Neural progenitor cell (in vitro differentiated cells): ENCODE data around the gene LRRC75B.

Experiments
- EZH2 ChIP-seq: fragments of 200-600 bp; sonication (generic); IDR thresholded peaks from 2 replicates; pipeline ENCODE4 v1.6.1; 2017; ENCODE audit warnings: antibody characterized with exemption, mild to moderate bottlenecking, moderate library complexity
- EZH2phosphoT487 ChIP-seq: fragments of 200-600 bp; sonication (generic); IDR thresholded peaks from 2 replicates; pipeline ENCODE4 v1.6.1; 2017; ENCODE audit warnings: antibody characterized with exemption
- TF ChIP-seq, protein P1 (sequence below): fragments of 200-600 bp; sonication (generic); IDR thresholded peaks from 2 replicates; pipeline ENCODE4 v1.5.1; 2017; ENCODE audit warnings: antibody characterized with exemption, mild to moderate bottlenecking

DNA sequence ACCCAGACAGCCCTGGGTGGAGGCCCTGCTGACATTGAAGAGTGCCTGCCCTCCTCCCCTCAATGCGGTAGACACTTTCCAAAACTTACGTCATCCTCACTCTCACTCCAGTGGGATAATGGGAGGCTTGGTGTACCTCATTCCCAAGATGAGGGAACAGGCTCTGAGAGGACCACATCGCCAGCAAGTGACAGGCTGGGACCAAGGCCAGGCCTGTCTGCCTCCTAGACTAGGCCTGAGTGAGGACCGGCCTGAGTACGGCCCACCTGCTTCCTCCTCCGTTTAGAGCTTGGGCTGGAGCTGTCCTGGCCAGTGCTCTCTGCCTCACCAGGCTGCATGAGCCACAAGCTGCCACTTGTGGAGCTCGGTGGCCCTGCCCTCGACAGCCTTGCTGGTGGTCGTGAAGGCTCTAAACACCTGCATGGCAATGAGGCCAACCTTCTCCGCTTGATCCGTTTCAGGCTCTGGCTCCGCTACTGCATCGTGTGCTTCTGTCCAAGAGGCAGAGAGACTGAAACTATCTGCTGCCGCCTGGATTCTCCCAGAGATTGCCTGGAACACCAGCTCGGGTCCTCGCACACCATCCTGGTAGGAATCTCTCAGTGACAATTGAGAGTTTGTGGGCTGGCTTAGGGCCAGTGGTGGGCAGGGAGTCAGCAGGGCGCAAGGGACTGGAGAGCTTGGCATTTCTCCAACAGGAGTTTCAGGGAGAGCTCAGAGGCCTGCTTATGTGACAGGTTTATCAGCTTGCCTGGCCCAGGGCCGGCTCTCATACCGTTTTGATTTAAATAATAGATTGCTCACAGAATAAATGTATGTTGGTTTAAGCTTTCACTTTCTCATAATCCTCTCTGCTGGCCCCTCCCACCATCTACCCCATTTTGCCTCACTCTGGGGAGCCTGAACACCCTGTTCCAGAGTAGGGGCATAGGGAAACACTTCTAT is 9.4 kb downstream of the LRRC75B start:
- TF ChIP-seq, protein P1, sequence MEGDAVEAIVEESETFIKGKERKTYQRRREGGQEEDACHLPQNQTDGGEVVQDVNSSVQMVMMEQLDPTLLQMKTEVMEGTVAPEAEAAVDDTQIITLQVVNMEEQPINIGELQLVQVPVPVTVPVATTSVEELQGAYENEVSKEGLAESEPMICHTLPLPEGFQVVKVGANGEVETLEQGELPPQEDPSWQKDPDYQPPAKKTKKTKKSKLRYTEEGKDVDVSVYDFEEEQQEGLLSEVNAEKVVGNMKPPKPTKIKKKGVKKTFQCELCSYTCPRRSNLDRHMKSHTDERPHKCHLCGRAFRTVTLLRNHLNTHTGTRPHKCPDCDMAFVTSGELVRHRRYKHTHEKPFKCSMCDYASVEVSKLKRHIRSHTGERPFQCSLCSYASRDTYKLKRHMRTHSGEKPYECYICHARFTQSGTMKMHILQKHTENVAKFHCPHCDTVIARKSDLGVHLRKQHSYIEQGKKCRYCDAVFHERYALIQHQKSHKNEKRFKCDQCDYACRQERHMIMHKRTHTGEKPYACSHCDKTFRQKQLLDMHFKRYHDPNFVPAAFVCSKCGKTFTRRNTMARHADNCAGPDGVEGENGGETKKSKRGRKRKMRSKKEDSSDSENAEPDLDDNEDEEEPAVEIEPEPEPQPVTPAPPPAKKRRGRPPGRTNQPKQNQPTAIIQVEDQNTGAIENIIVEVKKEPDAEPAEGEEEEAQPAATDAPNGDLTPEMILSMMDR: no peak
- no peak for TF ChIP-seq EZH2phosphoT487
- no peak for TF ChIP-seq EZH2
